ENCODE measurements around the gene HNRNPAB.
"Not testable (repeated sequence)": the region's sequence is repeated elsewhere in the genome, so short reads cannot be mapped to it uniquely, and the experiment has no call there.

The HNRNPAB gene

GRCh38 chr5:178212241-178213002 is 8.1 kb downstream of the HNRNPAB start:
- no peak for DNase-seq (ENCODE audit: low read depth)

- DNase-seq (ENCODE audit: low read depth) = no peak
Observed at GRCh38 chr5:178213003-178213461, 8.7 kb downstream of the HNRNPAB start.

- no peak for DNase-seq (ENCODE audit: low read depth)
Observed at GRCh38 chr5:178213748-178214151, 9.4 kb downstream of the HNRNPAB start.

GRCh38 chr5:178214160-178214803 is 9.9 kb downstream of the HNRNPAB start:
- no peak for DNase-seq (ENCODE audit: low read depth)

GRCh38 chr5:178215280-178216002 is 11.1 kb downstream of the HNRNPAB start:
- no peak for DNase-seq (ENCODE audit: low read depth)

GRCh38 chr5:178216088-178216534 is 11.8 kb downstream of the HNRNPAB start:
- no peak for DNase-seq (ENCODE audit: low read depth)

GRCh38 chr5:178216779-178217178 is 12.4 kb downstream of the HNRNPAB start:
- no peak for DNase-seq (ENCODE audit: low read depth)

GRCh38 chr5:178218237-178218776 is 14.0 kb downstream of the HNRNPAB start:
- DNase-seq (ENCODE audit: low read depth) = no peak

- DNase-seq (ENCODE audit: low read depth) = no peak
Observed at GRCh38 chr5:178218827-178219226, 14.5 kb downstream of the HNRNPAB start.

- DNase-seq (ENCODE audit: low read depth) = no peak
Observed at GRCh38 chr5:178221282-178221681, 16.9 kb downstream of the HNRNPAB start.

- no peak for DNase-seq (ENCODE audit: low read depth)
Observed at GRCh38 chr5:178221853-178222252, 17.5 kb downstream of the HNRNPAB start.

GRCh38 chr5:178222292-178222691 is 18.0 kb downstream of the HNRNPAB start:
- no peak for DNase-seq (ENCODE audit: low read depth)

GRCh38 chr5:178223196-178223773 is 19.0 kb downstream of the HNRNPAB start:
- DNase-seq (ENCODE audit: low read depth) = no peak

- no peak for DNase-seq (ENCODE audit: low read depth)
Observed at GRCh38 chr5:178223828-178224335, 19.5 kb downstream of the HNRNPAB start.

GRCh38 chr5:178224403-178224802 is 20.1 kb downstream of the HNRNPAB start:
- no peak for DNase-seq (ENCODE audit: low read depth)

GRCh38 chr5:178225174-178225573 is 20.8 kb downstream of the HNRNPAB start:
- DNase-seq (ENCODE audit: low read depth) = no peak

GRCh38 chr5:178227138-178227659 is 22.9 kb downstream of the HNRNPAB start:
- DNase-seq (ENCODE audit: low read depth) = no peak

- no peak for DNase-seq (ENCODE audit: low read depth)
Observed at GRCh38 chr5:178227929-178228328, 23.6 kb downstream of the HNRNPAB start.

- no peak for DNase-seq (ENCODE audit: low read depth)
Observed at GRCh38 chr5:178228609-178229008, 24.3 kb downstream of the HNRNPAB start.

- not testable (repeated sequence) for DNase-seq (ENCODE audit: low read depth)
Observed at GRCh38 chr5:178229111-178229510, 24.8 kb downstream of the HNRNPAB start.

GRCh38 chr5:178229861-178230260 is 25.5 kb downstream of the HNRNPAB start:
- DNase-seq (ENCODE audit: low read depth) = no peak

Measured in stimulated activated CD4-positive, alpha-beta T cell treated with anti-CD3 and anti-CD28 coated beads, Interleukin-2, amount 100 ng/mL, for 4 hours (primary cell).